ENCODE measurements around the gene ZNF205. TPM values are rescaled to one million over a fixed set of nuclear protein-coding genes. Genes with fewer than 3 reads are reported as not detected.

ZNF205 gene
- total and polyA plus RNA-seq, 11 donors = 7.4 to 19.8 (median 8.6) TPM

- no peak for DNase-seq
- TF ChIP-seq POLR2A (IDR thresholded peaks at IDR 0.05) (no peak), CTCF (IDR thresholded peaks at IDR 0.05) (no peak)
- WGBS, 4 donors = 46 to 57% (median 49%) methylated on average over 8 of the region's 8 CpGs
- Histone ChIP-seq H3K27me3 (peaks cover 0 to 7% (median 0%) of the 10 kb centered on the region in 9 donors), H3K27ac (no peak overlapping the region), H3K36me3 (no peaks in the 10 kb centered on the region), H3K4me3 (no peak overlapping the region), H3K4me1 (peaks cover 9 to 40% (median 23%) of the 10 kb centered on the region in 12 donors), H3K9me3 (no peaks in the 10 kb centered on the region)
- intact Hi-C loops (cut with DNase I) = loop anchor here in 2 of 10 donors (5.0 kb wide), 2 partner anchors 35 to 70 kb away; no protein-coding TSS in a partner anchor
- no peak for ATAC-seq
Observed at GRCh38 chr16:3097266-3097665, 15.1 kb upstream of the ZNF205 start.

GRCh38 chr16:3098459-3099394 lies 13.7 kb upstream of the ZNF205 start, which contains the start of gene ZSCAN10:
TSS of gene ZSCAN10 (minus strand) at chr16:3099294. CDS start at chr16:3092937, 6,357 bp downstream.
- Histone ChIP-seq H3K27ac (peak within 1 kb of the TSS in 9 of 12 donors; percentile 36 to 88 (median 57)), H3K9me3 (no peaks in the 10 kb centered on the region), H3K4me1 (peaks cover 9 to 48% (median 23%) of the 10 kb centered on the region in 12 donors), H3K4me3 (peak within 1 kb of the TSS in 9 of 12 donors; percentile 17 to 40 (median 31)), H3K36me3 (no peaks in the 10 kb centered on the region), H3K27me3 (no peaks in the 10 kb centered on the region)
- TF ChIP-seq POLR2A (IDR thresholded peaks at IDR 0.05) = no peak
- no peak for TF ChIP-seq CTCF (IDR thresholded peaks at IDR 0.05)
- ATAC-seq (no peak), DNase-seq (peak in 1 of 5 donors; percentile 46)
- 38 to 51% (median 47%) methylated on average over 15 to 21 of the region's 21 CpGs for WGBS, 4 donors
- intact Hi-C loops (cut with DNase I) = loop anchor here in 2 of 10 donors (5.0 kb wide), 2 partner anchors 36 to 69 kb away; no protein-coding TSS in a partner anchor

- no peak for TF ChIP-seq CTCF (IDR thresholded peaks at IDR 0.05)
- TF ChIP-seq POLR2A (IDR thresholded peaks at IDR 0.05) = no peak
- no peaks in the 10 kb centered on the region for H3K9me3 ChIP-seq
- no peak for DNase-seq
- no peaks in the 10 kb centered on the region for H3K36me3 ChIP-seq
- peaks cover 9 to 48% (median 23%) of the 10 kb centered on the region in 12 donors for H3K4me1 ChIP-seq
- no peak for ATAC-seq
- intact Hi-C loops (cut with DNase I) = loop anchor here in 2 of 10 donors (5.0 kb wide), 2 partner anchors 37 to 68 kb away; no protein-coding TSS in a partner anchor
- H3K4me3 ChIP-seq = peak overlapping the region in 2 of 12 donors; percentile 29 to 31
- 51 to 68% (median 63%) methylated on average over 5 of the region's 5 CpGs for WGBS, 4 donors
- H3K27me3 ChIP-seq = no peaks in the 10 kb centered on the region
- H3K27ac ChIP-seq = peak overlapping the region in 6 of 12 donors; percentile 36 to 88 (median 60)
Observed at GRCh38 chr16:3099395-3099731, 13.0 kb upstream of the ZNF205 start.
